Neural progenitor cell (in vitro differentiated cells): ENCODE data around the gene CDKN2B.

Source experiments
- CTCF ChIP-seq: fragments of 200-600 bp; sonication (generic); IDR thresholded peaks from 2 replicates; pipeline ENCODE4 v1.5.1; 2017; ENCODE audit warnings: antibody characterized with exemption, mild to moderate bottlenecking
- EZH2 ChIP-seq: fragments of 200-600 bp; sonication (generic); IDR thresholded peaks from 2 replicates; pipeline ENCODE4 v1.6.1; 2017; ENCODE audit warnings: antibody characterized with exemption, mild to moderate bottlenecking, moderate library complexity
- EZH2phosphoT487 ChIP-seq: fragments of 200-600 bp; sonication (generic); IDR thresholded peaks from 2 replicates; pipeline ENCODE4 v1.6.1; 2017; ENCODE audit warnings: antibody characterized with exemption

- TF ChIP-seq CTCF, result no peak
- TF ChIP-seq EZH2, result no peak
- no peak for TF ChIP-seq EZH2phosphoT487
These were observed 34.8 kb upstream of the CDKN2B start for GRCh38 chr9:22043928-22044327.
